HL-60/S4 treated with phorbol 12-myristate 13-acetate at 8.2 ng/mL for 4 days and 3 days (cell line): ENCODE results near the gene PSME3.

Source experiments
- in situ Hi-C: fragments of 300-500 bp; cut with MboI; formaldehyde crosslinking; loops from 2 replicates; pipeline ENCODE4 v1.15.0; 2022; ENCODE audit warnings: low sequenced_read_pairs

PSME3 gene

DNA sequence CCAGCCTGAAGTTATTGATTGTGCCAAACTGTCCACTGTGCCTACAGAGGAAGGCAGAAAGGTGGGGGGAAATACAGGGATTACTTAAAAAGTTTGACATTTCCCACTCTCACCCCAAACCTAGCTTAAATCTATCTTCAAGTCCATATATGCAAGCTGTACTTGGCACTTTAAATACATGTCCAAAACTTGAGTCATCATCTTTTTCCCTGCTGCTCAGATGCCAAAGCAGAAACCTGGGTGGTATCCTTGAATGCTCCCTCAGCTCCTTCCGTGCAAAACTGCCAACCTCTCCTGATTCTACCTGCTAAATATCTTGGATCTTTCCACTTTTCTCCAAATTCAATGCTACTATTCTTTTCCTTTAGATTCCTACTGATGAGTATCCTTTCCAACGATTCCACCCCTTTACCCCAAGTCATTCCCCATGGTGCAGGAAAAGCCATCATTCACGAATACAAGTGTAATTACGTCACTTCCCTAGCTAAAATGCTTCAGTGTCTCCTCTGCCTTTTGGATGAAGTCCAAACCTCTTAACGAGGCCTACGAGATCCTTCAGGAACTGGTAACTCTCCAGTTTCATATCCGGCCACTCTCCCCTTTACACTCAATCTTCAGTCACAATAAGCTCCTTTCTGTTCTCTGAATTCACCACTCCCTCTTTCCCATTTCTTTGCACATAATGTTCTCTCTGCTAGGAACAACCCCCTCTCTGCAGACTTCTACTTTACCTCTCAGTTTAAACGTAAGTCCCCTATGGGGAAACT is 18.4 kb upstream of the PSME3 start:
- in situ Hi-C loops, result no loop called here

DNA sequence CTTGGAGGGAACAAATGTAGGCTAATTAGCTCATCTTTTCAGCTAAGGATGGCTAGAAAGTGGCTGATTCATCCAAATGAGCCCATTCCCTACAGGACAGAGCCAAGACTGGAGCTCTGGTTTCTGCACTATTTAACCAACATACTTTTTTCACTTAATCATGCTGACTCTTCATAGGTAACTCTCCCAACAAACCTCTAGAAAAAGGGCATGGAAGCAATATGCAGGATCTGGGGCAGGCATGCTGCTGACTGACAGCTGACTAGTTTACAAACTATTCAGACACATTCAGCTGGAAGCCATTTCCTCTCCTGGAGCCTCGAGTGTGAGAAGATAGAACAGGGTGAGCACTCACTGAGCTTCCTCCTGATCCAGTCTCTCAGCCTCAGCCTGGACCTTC is 15.3 kb upstream of the PSME3 start:
- in situ Hi-C loops, result no loop called here

DNA sequence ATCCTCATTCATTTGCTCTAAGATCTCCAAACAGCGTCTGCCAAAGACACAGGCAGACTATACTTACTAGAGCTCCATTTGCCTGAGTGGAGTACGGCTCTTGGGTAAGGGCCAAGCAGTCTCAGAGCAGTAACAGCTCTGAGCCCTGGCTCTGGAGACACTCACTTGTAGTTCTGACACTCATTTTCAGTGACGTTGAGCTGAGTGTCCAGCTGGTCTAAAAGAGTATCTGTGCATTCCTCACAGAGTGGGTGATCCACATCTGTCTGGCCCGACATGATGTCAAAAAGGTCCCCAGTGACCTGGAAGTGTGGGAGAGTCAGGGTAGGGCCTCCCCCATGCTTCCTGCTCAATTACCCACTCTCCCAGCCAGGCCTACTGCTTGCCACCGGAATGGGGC is 14.8 kb upstream of the PSME3 start:
- in situ Hi-C loops, result no loop called here

DNA sequence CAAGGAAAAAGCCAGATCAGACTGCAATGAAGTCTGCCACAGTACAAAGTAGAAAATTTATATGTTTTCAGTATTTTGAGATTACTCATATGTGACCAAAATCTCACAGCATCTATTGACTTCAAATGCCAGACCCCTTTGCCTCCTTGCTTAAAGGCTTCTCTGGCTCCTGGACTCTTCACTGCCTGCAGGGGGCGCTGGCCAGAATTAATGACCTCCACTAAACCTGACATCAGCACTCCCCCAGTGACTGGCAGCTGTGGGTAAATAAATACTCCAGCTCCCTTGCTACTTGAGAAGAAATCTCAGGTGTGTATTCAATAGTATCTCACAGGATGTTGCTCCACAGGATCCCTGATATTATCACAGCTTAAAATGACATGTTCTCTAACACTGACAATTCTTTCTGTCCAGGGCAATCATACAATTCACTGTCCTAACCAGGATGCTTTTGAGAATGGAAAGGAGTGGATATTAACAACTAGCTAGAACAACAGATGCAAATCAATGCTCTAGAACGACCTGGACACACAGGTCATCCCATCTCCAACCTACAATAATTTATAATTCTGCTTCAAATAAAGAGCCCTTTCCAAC is 13.2 kb upstream of the PSME3 start:
- in situ Hi-C loops, result loop anchor here (10.0 kb wide), 1 partner anchor 95 kb away; no protein-coding TSS in a partner anchor

DNA sequence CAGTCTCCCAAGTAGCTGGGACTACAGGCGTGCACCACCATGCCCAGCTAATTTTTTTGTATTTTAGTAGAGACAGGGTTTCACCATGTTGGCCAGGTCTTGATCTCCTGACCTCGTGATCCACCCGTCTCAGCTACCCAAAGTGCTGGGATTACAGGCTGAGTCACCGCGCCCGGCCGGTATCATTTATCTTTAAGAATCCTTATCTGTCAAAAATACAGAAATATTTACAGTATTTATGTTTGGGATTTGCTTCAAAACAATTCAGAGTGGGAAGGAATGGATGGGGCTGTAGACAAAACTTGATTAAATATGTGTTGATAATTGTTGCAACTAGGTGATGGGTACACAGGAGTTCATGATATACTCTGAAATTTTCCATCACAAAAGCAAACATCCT is 12.0 kb upstream of the PSME3 start:
- in situ Hi-C loops, result loop anchor here (10.0 kb wide), 1 partner anchor 96 kb away; no protein-coding TSS in a partner anchor

DNA sequence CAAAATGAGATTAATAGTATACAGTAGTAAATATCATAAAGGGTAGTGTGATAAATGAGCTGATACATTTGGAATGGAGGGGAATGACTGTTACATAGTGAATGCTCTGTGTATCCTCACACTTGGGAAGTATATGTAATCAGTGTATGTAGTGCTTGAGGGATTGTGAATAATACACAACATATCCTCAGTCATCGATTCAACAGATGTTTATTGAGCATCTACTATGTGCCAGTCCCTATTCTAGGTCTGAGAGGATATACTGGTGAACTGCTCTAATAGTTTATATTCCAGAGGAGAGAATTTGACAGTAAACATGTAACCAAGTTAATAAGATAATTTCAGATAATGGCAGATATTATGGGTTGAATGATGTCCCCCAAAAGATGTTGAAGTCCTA is 5.7 kb upstream of the PSME3 start:
- in situ Hi-C loops, result loop anchor here (10.0 kb wide), 1 partner anchor 103 kb away; no protein-coding TSS in a partner anchor

DNA sequence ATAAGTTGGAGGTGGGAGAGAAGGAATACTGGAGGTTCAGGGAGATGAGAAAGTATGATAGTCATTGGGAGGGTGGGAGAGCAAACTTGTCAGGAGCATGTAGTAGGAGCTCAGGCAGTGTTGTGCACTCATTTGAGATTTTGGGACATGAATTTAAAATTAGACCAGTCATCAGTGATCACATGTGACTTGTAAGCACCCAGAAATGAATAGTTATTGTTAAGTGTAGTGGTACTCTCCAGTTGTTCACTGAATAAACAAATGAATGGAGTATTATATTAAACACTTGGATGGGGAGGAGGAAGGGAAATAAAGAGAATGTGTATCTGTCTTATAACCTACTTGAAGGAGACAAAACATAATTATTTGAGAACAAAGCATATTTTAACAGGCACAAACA is 2.2 kb upstream of the PSME3 start:
- in situ Hi-C loops, result no loop called here

DNA sequence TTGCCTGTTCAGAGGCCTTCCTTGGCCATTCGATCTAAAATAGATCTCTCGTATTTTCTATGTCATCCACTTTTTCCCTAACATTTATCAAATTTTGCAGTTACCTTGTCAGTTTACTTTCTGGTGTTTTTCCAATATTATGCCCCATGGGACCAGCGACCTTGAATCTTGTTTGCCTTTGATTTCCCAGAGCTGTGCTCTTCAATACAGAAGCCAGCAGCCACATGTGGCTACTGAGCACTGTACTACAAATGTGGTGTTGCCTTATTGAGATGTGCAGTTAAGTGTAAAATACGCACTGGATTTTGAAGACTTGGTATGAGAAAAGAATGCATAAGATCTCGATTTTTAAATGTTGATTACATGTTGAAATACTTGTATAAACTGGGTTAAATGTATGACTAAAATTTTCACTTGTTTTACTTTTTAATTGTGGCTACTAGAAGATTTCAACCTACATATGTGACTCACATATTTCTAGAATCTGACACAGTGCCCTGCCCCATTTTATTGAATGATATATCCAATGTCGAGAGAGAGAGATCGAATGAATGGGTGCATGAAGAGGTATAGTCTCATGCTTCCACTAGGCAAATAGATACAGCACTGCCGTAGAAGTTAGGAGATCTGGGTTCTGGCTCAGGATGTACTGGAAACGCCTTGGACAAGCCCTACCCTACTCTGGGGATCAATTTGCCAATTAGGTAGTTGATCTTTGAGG is 824 bp upstream of the PSME3 start:
- in situ Hi-C loops, result no loop called here

DNA sequence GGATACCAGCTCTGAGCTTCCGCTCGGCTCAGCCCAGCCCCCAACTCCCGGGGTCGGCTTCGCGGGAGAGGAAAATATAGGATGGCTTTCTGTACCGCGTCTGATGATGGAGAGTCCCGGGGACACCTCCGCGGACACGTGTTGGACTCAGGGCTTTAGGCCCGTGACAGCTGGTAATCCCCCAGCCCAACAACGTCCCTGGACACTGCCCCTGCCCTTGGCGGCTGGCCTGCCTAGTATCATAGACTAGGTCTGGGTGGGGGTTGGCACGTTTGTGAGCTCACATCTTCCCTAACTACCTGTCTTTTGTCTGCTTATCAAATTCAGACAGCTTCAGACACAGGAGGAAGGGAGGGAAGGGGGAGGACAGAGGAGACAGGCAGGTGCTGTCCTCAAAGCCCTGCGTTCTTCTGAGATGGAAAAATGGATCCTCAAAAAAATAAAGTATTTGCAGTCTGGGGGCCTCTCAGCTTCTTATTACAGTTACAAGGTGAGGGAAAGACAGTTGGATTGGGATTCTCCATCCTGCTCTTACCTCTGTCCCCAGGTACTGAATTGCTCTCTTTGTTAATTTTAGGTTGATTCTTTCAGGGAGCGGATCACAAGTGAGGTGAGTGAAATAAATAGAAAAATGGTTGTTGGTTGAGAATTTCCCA is 698 bp downstream of the PSME3 start:
- in situ Hi-C loops, result no loop called here

DNA sequence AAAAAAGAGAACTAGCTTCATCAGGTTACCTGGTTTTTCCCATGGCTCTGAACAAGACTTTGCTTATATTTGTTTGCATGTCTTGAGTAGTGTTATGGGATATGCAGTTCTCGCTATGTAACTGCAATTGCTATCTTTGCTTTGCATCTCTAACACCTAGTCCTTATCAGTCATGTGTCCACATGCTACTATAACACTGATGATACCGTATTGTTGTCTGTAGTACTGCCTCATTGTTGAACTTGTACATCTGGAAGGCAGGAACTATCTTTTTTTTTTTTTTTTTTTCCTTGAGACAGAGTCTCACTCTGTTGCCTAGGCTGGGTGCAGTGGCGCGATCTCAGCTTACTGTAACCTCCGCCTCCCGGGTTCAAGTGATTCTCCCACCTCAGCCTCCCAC is 2.5 kb downstream of the PSME3 start:
- in situ Hi-C loops, result no loop called here

DNA sequence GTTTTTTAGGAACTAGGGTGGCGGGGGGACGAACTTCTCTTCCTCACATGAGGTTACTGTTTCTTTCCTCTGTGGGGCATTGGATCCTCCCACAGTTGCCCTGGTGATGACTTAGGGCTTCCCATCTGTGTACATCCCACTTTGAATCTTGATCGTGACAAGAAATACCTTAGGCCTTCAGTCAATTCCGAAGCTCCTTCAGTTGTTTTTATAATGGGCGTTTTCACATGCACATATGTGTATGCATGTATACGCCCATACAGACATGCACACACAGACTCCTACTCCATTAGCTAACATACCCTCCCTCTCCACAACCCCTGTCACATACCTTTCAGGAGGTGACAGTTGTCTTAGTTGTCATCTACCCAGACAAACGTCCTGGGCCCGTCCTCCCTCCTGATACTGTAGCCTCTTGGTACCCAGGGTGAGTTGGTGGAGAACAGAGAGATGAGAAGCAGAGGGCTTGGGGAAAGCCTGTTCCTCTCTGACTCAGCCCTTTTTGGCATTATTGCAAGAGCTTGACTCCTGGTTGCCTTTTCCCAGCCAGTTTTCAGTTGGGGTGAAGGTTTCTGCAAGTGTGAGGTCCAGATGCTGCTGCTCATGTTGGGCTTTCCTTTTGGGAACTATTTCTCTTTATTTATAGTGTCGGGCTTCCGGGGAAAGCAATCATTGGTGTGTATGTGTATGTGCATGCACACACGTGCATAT is 8.9 kb downstream of the PSME3 start:
- in situ Hi-C loops, result no loop called here

DNA sequence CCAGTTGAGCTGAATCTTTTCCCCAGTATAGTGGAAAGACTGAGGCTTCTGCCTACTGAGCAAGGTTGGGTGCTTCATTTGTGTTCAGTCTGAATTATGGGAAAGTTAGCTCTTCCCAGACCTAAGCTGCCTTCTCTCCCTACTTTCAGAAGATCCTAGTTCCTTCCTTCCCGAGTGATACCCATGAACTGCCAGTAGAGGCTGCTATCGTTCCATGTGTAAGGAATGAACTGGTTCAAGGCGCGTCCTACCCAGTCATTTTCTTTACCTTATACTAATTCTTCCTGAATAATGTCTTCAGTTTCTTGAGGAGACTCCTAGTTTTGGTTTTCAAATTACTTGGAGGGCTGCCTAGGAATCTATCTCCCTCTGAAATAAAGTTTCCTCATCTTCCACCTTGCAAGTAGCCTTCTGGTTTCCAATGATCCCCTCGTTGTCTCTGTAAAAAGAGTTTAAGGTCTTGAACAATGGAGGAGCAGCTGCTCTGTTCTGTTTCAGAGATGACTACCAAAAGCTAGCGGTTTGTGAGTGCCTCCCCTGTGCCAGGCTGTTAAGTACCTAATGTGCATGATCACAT is 10.2 kb downstream of the PSME3 start:
- in situ Hi-C loops, result no loop called here

DNA sequence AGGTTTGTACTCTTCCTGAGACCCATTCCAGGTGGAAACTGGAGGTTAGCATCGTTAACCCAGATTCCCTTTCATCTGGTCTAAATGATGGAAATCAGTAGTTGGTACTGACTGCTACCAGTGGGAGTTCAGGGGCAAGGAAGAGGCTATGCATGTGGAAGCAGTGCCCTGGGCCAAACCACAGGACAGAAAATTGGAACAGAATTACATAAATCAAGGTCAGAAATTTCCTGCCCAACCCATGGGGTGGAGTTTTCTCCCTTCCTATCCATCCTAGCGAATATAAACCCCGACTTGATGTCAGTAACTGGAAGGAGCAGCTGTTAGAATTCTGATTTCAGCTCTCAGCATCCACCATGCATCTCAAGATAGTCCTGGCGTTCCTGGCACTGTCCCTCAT is 11.1 kb downstream of the PSME3 start, which contains the start of gene AOC2:
Gene AOC2 (plus strand): TSS at position 310 of the 400 bp plus-strand sequence. CDS start 47 bp downstream, at position 357.
- in situ Hi-C loops, result no loop called here

DNA sequence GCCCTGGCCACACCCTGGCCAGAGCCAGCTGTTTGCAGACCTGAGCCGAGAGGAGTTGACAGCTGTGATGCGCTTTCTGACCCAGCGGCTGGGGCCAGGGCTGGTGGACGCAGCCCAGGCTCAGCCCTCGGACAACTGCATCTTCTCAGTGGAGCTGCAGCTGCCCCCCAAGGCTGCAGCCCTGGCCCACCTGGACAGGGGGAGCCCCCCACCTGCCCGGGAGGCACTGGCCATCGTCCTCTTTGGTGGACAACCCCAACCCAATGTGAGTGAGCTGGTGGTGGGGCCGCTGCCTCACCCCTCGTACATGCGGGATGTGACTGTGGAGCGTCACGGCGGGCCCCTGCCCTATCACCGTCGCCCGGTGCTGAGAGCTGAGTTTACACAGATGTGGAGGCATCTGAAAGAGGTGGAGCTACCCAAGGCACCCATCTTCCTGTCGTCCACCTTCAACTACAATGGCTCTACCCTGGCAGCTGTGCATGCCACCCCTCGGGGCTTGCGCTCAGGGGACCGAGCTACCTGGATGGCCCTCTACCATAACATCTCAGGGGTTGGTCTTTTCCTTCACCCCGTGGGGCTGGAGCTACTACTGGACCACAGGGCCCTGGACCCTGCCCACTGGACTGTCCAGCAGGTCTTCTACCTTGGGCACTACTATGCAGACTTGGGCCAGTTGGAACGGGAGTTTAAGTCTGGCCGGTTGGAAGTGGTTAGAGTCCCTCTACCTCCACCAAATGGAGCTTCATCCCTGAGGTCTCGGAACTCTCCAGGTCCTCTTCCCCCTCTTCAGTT is 11.8 kb downstream of the PSME3 start:
- in situ Hi-C loops, result no loop called here

DNA sequence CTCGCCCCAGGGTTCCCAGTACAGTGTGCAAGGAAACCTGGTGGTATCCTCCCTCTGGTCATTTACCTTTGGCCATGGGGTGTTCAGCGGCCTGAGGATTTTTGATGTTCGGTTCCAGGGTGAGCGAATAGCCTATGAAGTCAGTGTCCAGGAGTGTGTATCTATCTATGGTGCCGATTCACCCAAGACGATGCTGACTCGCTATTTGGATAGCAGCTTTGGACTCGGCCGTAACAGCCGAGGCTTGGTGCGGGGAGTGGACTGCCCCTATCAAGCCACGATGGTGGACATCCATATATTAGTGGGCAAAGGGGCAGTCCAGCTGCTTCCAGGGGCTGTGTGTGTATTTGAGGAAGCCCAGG is 12.3 kb downstream of the PSME3 start:
- in situ Hi-C loops, result no loop called here

DNA sequence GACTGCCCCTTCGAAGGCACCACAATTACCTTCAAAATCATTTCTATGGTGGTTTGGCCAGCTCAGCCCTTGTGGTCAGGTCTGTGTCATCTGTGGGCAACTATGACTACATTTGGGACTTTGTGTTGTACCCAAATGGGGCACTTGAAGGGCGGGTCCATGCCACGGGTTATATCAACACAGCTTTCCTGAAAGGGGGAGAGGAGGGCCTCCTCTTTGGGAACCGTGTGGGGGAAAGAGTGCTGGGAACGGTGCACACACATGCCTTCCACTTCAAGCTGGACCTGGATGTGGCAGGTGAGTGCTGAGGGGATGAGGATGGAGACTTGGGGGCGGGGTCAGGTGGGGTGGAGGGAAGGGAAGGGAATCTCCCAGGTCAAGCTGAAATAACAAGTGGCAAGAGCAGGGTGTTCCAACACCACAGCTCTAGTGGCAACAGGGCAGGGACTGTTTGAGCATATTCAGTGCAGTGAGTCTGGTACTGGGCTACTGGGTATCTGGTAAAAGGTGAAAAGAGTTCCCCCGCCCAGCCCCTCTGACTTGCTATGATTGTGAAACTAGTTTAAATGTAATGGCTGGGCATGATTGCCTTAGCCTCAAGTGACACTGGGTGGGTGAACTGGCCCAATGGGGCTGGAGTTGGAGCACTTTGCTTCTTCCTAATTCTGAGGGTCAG is 12.9 kb downstream of the PSME3 start:
- in situ Hi-C loops, result no loop called here

DNA sequence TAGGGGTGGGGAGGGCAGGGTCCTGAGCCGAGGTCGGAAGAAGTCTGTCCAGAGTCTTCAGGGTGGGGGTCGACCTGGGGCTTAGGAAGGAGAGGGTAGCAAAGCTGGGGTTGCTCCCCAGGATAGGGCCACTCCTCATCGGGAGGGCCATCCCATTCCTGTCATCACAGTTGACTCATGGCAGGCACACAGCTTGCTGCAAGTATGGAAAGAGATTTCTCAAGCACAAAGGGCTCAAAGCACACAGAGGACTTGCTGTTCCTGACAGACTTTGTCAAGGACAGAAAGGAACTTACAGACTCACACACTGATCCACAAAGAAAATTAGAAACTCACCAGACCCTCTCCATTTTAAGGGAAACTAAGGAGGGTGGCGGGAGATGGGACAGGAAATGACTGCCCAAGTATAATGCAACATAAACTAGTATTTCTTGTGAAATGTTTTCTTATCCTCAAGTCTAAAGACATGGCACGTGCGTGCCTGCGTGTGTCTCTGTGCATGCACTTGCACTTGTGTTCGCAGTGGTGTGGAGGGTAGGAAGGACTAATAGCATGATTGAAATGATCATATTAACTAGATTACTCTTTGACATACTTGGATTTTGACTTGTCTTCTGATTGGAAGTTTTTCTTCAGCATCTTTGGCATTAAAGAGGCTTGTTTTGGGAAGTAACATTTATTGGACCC is 13.5 kb downstream of the PSME3 start:
- in situ Hi-C loops, result no loop called here

DNA sequence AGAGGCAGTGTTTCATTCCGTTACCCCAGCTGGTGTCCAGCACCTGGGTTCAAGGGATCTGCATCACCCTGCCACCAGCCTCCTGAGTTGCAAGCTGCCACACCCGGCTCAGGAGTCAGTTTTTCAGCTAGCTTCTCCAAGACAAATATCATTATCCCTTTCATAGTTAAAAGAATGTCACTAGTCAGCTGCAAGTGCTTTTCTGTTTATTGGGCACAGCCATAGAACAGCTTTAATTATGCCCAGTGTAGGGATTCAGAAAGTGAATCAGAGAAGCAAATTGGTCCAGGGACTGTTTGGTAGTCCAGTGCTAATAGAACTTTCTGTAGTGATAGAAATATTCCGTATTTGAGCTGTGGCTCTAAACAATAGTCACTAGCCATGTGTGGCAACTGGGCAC is 14.9 kb downstream of the PSME3 start:
- in situ Hi-C loops, result no loop called here
